Urothelium cell line (cell line): ENCODE data around the gene MFGE8.

Experiments
- DNase-seq: peaks from one replicate; pipeline ENCODE4 v3.0.0; 2011; ENCODE audit warnings: low spot score, mixed read lengths
- FAIRE-seq: peaks from 2 replicates; lab custom pipeline; 2011; peaks lifted over from hg19 to GRCh38; lab: Jason Lieb, UNC

Gene MFGE8

GRCh38 chr15:88900309-88900981, 12.7 kb downstream of the MFGE8 start:
- DNase-seq (peak; percentile 56), FAIRE-seq (no peak)

- FAIRE-seq: no peak
- DNase-seq: no peak
Measured at GRCh38 chr15:88899251-88899650, 13.9 kb downstream of the MFGE8 start.

GRCh38 chr15:88898736-88899135, 14.4 kb downstream of the MFGE8 start:
- DNase-seq (no peak), FAIRE-seq (no peak)

DNA sequence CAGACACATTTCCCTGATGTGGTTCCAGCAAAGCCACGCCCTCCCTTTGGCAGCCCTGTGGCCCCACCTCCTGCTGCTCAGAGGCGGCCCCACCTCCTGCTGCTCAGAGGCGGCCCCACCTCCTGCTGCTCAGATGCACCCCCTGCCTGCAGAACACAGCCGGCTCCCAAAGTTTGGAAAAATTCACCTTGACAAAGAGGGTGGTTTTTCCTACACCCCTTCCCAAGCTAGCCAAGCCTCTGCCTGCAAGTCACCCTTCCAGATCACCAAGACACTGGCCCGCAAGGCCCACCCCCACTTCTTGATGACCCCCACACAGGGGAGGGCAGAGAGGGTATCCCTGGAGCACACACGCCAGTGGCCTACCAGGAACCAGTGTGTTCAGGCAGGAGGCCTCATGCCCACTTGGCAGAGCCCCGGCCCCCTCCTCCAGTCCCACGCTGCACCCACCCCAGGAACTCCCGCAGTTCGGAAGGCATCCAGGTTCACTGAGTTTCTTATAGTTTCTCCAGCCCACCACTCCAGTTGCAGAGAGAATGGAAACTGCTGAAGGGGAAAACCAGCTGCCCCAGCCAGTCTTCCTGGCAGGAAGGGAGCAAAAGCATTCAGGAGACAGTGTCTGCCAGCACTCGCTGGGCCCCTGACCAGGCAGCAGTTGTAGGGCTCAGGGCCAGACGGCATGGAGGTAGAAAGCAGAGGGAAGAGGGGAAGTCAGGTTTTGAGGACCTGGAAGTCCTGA, 15.6 kb downstream of the MFGE8 start:
- peak; percentile 75 for DNase-seq
- FAIRE-seq: peak; percentile 87

GRCh38 chr15:88897142-88897455, 16.1 kb downstream of the MFGE8 start:
- FAIRE-seq: no peak
- no peak for DNase-seq

- FAIRE-seq (peak; percentile 69), DNase-seq (no peak)
Measured at GRCh38 chr15:88896333-88897033, 16.7 kb downstream of the MFGE8 start.

GRCh38 chr15:88894819-88895767, 18.1 kb downstream of the MFGE8 start, which contains the start of gene HAPLN3:
HAPLN3 (minus strand) TSS chr15:88895544; CDS start chr15:88887298, 8,246 bp downstream.
- FAIRE-seq (peak; percentile 44), DNase-seq (peak; percentile 80)

GRCh38 chr15:88894348-88894818, 18.8 kb downstream of the MFGE8 start:
- peak; percentile 86 for DNase-seq
- peak; percentile 13 for FAIRE-seq

DNA sequence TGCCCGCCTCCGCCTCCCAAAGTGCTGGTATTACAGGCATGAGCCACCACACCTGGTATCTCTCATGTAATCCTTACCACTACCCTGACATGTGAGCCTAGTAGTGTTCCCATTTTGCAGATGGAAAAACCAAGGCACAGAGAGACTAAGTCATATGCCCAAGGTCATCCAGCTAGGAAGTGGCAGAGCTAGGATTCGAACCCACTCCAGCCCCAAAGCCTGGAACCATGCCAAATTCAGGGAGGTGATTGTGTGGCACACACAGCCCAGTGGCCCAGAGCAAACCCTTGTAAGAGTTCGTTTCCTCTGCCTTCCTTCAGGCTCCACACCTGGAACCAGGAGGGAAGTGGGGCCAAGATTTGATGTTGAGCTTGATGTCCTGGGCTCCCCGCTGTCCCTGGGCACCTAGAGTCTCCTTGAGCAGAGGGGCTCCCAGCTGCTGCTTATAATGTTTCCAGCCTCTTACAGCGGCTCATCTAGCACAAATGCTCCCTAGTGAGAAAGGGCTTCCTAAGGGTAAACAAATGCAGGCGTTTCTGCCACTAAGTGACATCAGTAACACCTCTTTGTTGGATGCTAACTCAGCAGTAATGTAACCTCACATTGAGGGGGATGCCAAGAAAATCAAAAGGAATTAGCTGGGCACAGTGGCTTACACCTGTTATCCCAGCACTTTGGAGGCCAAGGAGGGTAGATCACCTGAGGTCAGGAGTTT, 21.5 kb downstream of the MFGE8 start:
- no peak for DNase-seq
- no peak for FAIRE-seq

GRCh38 chr15:88890495-88890894, 22.7 kb downstream of the MFGE8 start:
- FAIRE-seq (no peak), DNase-seq (peak; percentile 41)

DNA sequence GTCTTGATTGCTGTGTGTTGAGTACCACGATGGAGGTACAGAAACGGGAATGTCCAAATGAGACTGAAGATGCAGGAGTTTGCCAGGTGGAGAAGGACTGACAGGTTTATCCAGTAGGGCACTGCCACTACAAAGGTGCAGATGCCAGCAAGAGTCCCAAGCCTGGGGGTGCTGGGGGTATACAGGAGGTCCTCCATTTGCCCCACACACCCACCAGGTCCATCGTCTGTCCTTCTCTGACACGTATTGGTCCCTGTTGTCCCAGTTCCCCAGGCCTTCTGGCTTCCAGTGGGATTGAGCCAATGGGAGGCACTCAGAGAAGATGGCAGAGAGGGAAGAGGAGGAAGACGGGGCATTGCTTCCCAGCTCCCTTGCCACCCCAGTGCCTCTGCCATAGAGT, 24.5 kb downstream of the MFGE8 start:
- no peak for FAIRE-seq
- no peak for DNase-seq

- no peak for DNase-seq
- no peak for FAIRE-seq
Measured at GRCh38 chr15:88887068-88887580, 26.1 kb downstream of the MFGE8 start.

- FAIRE-seq (peak; percentile 56), DNase-seq (peak; percentile 40)
Measured at GRCh38 chr15:88882785-88883184, 30.4 kb downstream of the MFGE8 start.

DNA sequence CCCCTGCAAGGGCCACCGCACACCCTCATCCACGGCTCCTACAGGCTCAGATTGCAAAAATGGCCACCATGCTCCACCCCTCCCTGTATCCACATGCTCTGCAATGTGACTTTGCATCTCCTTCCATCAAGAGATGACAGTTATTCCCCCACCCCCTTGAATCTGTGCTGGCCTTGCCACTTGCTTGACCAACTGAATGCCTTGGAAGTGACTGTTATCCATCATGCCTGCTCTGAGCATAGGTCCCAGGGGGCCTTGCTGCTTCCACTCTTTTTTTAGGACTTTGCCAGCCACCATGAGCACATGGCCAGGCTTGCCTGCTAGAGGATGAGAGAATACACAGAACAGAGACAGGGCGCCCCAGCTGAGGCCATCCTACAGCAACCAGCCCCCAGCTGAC, 31.4 kb downstream of the MFGE8 start:
- FAIRE-seq: peak; percentile 17
- DNase-seq: no peak

DNA sequence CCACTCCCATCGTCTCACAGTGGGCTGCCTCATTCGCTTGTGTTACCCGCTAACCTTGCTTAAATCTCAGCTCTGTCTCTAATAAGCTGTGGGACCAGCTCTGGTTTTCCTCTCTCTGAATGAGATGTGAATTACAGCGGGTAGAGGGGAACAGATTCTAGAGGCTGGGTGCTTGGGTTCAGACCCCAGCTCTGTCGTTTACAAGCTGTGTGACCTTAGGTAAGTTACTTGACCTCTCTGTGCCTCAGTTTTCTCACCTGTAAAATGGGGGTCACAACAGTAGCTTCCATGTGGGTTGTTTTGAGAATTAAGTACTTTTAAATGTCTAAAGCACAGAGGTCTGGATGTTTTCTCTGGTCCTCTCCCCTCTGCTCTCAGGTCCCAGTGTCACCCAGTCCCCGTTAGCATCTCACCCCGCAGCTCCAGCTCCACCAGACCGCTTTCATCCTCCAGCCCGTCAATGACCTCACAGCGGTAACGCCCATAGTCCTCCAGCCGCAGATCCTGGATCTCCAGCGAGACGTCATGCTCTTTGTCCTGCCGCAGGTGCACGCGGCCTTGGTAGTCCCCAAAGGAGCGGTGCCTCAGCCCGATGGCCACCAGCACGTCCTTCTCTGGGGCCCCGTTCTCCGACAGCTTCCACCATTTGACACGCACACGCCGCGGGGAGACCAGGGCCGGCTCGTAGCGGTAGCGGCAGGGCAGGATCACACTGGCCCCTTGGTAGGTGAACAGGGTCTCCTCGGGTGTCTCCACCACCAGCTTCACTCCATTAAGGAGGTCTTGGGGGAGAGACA, 32.0 kb downstream of the MFGE8 start:
- no peak for FAIRE-seq
- no peak for DNase-seq

GRCh38 chr15:88878720-88879184, 34.4 kb downstream of the MFGE8 start:
- FAIRE-seq (no peak), DNase-seq (peak; percentile 76)

GRCh38 chr15:88877906-88878305, 35.3 kb downstream of the MFGE8 start:
- no peak for FAIRE-seq
- no peak for DNase-seq

GRCh38 chr15:88877415-88877814, 35.8 kb downstream of the MFGE8 start:
- FAIRE-seq: no peak

GRCh38 chr15:88876573-88876972, 36.6 kb downstream of the MFGE8 start:
- no peak for DNase-seq
- FAIRE-seq: no peak

More at GRCh38 chr15:88877415-88877814, 35.8 kb downstream of the MFGE8 start:
- DNase-seq: no peak
